ENCODE measurements around the gene AVEN.

- TF ChIP-seq EZH2 (IDR thresholded peaks at IDR 0.05; ENCODE audit: low read depth, unreplicated experiment), result no peak
- TF ChIP-seq CREB1 (CRISPR knock-in tag; IDR thresholded peaks at IDR 0.05; ENCODE audit: low read depth), result no peak
- TF ChIP-seq EZH2phosphoT487 (IDR thresholded peaks at IDR 0.05; ENCODE audit: unreplicated experiment), result no peak
- no peak for TF ChIP-seq CTCF (conservative IDR thresholded peaks at IDR 0.05; ENCODE audit: low read depth in 2 of 2)
- TF ChIP-seq REST (IDR thresholded peaks at IDR 0.05; ENCODE audit: unreplicated experiment), result no peak
- TF ChIP-seq ETS1 (IDR thresholded peaks at IDR 0.05), result no peak
- TF ChIP-seq POLR2AphosphoS5 (IDR thresholded peaks at IDR 0.05; ENCODE audit: low read depth), result no peak
- TF ChIP-seq NANOG (IDR thresholded peaks at IDR 0.05; ENCODE audit: borderline replicate concordance), result no peak
- TF ChIP-seq STAT1 (IDR thresholded peaks at IDR 0.05; ENCODE audit: unreplicated experiment), result no peak
- TF ChIP-seq JUNB (IDR thresholded peaks at IDR 0.05; ENCODE audit: unreplicated experiment), result no peak
Measured at GRCh38 chr15:34049112-34049511, 10.1 kb upstream of the AVEN start.

All from GM23338 (cell line).